Cerebellar nuclear complex (tissue), 1 donor: Measurements from ENCODE around the gene AHRR.

ENCODE experiments used
- DNase-seq, 2 experiments: peaks; one replicate each; lab custom pipeline; 2025; lab: John Stamatoyannopoulos, UW

The AHRR gene

GRCh38 chr5:320524-321229 lies 837 bp upstream of the AHRR start:
- no peak for DNase-seq

DNA sequence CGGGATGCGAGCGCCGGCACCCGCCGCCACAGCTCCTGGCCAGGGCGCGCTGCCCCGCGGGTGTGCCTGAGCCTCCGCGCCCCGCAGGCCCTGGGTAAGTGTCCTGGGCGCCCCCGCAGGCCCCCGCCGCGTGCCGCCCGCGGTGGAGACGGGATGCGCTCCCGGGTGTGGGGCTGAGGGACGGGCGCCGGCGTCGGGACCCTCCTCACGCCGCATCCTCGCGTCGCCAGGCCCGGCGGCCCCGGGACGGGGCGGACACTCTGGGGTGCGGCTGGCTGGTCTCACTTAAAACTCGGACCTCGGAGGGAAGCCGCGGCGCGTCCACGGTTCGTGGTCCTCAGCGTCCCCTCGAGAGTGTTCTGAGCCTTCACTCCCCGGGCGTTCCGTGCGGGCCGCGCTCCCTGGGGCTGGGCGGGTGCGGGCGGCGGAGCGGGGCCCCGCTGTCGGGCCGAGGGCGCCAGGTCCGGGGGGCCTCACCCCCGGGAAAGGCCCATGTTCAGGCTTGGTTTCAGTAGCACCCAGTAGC lies 275 bp downstream of the AHRR start:
- no peak for DNase-seq

DNA sequence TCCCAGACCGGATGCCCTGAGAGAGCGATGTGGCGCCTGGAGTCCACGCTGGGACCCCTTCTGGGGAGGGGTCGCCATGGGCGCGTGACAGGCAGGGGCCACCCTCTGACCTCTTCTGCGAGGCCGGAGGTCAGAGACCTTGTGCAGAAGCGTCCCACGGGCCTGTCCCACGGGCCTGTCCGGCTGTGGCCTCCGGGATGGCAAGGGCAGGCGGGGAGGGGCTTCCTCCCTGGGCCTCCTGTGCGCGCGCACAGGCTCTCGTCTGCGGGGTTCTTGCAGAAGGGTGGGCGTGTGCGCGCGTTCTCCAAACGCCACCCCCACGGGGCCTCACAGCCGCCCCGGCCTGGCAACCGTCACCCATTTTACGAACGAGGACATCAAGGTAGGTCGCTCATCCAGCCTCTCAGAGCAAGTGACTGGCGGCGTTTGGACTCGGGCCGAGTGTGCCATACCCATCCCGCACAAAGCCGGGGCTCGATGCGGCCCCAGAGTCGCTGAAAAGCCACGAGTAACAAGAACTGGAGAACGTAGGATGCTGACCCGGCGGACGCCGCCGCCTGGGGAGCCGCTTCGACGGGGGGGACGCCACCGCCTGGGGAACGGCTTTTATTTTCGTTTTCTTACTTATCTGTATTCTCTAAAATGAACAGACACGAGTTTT lies 897 bp downstream of the AHRR start:
- no peak for DNase-seq

- no peak for DNase-seq
Observed at GRCh38 chr5:322942-323879, 1.7 kb downstream of the AHRR start.

DNA sequence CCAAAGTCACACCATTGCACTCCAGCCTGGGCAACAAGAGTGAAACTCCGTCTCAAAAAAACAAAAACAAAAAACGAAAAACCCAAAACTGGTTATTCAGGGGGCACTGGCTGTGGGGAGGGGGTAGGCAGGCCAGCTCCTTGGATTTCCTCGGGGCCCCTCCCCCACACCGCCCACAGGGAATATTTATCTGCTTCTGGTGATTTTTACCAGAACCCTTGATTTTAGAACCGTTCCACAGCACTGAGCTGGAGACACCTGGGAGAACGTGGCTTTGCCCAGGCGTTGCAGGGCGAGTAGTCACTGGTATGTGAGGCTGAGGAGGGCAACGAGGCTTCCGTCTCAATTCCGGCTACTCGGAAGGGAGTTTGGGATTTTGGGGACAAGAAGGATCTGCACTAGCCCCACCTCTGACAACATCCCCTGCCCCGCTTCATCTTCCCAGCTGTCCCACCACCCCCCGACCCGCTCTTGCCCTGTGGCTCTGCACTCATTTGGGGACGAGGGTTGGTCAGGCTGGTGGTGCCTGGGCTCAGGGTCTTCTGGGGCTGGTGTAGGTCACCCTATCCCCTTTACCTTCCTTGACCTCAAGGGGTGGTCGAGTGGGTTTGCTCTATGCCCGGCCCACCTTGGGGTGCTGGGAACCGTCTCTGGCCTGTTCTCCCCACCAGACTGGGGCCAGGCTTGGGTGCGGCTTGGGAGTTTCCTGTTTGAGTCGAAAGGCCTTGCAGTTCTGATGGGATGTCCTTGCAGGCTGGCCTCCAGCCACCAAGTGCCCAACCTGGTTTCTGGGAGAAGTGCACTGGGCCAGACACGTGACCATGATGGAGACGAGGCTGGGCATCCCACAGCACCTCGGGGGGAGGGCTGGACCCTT lies 3.5 kb downstream of the AHRR start:
- DNase-seq, result no peak

GRCh38 chr5:326109-326508 lies 4.6 kb downstream of the AHRR start:
- no peak for DNase-seq

DNA sequence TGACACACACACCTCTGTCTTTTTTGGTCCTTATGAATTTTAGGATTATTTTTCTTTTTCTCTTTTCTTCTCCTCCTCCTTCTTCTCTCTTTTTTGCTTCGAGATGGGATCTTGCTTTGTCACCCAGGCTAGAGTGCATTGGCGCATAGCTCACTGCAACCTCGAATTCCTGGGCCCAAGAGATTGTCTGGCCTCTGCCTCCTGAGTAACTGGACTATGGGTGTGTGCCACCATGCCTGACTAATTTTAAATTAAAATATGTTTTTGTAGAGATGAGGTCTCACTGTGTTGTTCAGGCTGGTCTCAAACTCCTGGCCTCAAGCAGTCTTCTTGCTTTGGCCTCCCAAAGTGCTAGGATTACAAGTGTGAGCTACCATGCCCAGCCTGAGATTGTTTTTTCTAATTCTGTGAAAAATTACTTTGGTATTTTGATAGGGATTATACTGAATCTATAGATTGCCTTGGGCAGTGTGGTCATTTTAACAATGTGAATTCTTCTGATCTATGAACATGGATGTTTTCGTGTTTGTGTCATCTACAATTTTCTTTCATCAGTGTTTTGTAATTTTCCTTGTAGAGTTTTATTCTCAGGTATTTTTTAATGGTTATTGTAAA lies 7.7 kb downstream of the AHRR start:
- DNase-seq, result no peak

GRCh38 chr5:329768-330167 lies 8.3 kb downstream of the AHRR start:
- DNase-seq, result no peak

GRCh38 chr5:332843-333242 lies 11.3 kb downstream of the AHRR start:
- DNase-seq, result no peak

DNA sequence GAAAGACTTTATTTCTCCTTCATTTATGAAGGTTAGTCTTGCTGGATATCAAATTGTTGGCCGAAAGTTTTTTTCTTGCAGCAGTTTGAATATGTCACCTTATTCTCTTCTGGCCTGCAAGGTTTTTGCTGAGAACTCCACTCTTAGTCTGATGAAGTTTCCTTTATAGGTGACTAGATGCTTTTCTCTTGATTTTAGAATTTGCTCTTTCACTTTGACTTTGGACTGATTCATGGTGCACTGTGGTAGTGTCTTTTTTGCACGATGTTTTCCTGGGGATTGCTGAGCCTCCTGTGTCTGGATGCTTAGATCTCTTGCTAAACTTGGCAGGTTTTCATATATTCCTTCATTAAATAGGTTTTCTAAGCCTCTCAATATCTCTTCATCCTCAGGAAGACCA lies 12.4 kb downstream of the AHRR start:
- DNase-seq, result no peak

GRCh38 chr5:334903-335739 lies 13.6 kb downstream of the AHRR start:
- no peak for DNase-seq

DNA sequence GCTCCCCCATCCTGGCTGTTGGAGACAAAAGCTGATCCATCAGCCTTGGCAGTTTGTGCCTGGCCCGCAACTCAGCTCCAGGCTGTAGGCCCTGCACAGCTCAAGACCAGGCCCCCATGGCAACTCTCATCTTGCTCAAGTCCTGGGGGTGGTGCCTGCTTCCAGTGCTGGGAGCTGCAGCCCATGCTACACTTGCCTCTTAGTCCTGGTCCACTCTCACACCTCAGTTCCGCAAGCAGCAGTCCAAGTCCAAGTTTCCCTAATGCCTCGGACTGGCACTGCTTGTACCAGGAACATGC lies 14.2 kb downstream of the AHRR start:
- no peak for DNase-seq

DNA sequence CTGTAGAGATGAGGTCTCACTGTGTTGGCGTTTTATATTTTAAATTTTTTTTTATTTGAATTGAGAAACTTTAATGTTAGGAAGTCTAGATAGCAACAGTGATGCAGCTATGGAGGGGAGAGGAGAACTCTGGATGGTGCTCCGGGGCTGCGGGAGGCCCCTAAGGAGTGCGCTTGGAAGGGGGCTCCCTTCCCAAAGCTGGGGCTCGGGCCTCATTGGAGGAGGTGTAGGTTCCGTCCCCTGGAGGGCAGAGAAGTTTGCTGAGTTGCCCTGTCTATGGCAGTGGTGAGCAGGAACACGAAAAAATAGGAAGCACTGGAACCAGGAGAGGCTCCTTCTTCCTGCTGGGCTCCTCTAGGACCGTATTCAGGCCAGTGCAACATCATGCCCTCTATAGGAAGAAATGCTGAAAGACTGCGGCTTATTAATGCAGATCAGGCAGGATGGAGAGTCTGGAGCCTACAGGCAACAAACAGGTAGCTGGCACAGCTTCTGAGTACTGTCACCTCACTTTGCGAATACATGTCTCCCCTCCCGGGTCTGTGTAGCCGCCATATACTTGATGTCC lies 16.1 kb downstream of the AHRR start:
- no peak for DNase-seq

DNA sequence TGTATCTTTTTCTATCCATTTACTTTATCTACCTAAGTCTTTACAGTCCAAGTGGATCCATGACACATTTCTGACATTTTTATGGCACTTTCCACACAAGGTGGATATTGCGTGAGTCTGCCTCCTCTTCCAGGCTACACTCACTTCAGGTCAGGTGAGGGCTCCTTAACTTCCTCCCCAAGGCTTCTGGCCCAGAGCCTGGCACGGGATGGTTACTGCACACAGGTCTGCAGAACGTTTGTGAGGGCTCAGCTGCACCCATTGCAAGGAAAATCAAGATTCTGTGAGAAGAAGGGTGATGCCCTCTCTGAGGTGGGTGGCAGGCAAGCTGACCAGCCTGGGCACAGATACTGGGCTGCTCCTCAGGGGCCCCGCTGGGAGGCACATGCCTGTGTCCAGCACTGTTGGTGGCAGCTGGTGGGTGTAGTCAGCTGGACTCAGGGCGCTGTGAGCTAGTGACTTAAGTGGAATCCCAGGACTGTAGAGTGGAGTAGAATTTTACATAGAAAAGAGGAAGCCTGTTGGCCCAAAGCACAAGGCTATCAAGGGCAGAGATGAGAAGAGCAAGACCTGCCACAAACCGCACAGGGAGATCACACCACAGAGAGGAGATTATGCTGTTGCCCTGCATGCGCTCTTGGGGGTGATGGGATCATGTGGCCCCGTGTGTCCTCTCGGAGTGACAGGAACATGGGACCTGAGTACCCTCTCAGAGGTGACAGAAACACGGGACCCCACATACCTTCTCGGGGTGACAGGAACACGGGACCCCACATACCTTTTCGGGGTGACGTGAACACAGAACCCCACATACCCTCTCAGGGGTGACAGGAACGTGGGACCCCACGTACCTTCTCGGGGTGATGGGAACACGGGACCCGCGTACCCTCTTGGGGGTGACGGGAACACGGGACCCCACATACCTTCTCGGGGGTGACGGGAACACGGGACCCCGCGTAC lies 21.3 kb downstream of the AHRR start:
- DNase-seq, result no peak

DNA sequence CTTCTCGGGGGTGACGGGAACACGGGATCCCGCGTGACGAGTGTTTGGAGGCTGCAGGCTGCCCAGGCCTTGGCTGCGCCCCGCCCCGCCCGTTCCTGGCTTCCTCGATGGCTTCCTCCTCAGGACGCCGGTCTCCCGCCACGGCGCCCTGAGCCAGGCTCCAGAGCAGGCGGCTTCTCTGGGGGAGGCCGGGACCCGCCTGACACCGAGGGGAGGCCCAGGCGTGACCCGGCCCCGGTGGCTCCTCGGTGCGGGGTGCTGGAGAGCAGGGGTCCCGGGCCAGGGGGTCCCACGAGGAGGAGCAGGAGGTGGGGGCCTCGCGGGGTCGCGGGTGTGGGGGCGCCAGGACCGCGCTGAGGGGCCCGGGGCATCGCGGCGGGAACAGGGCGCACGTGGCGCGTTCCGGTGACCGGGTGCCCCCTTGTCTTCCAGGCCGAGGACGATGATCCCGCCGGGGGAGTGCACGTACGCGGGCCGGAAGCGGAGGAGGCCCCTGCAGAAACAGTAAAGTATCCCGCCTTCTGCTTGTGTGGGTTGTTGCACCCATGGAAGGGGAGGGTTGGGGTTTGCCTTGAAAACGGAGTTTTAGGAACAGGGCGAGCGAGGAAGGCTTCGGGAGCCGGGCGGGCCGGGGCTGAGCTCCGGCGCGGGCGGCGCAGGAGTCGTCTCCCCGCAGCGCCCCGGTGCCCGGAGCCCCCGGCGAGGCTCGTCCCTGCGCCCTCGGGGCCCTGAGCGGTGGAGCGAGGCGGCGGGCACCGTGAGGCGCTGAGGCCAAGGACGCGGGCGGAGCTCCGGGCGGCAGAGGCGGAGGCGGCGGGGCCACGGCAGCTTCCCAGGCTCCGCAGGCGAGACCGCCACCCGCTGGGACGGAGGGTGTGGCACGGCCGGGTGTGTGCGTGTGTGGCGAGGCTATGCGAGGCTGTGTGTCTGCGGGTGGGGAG lies 22.2 kb downstream of the AHRR start:
- no peak for DNase-seq

GRCh38 chr5:344668-345067 lies 23.2 kb downstream of the AHRR start:
- DNase-seq, result no peak

GRCh38 chr5:345404-346195 lies 24.1 kb downstream of the AHRR start:
- DNase-seq, result no peak
